Measurements from ENCODE around the gene PRR13.
"Not testable (repeated sequence)": the region's sequence is repeated elsewhere in the genome, so short reads cannot be mapped to it uniquely, and the experiment has no call there.

Gene PRR13, protein sequence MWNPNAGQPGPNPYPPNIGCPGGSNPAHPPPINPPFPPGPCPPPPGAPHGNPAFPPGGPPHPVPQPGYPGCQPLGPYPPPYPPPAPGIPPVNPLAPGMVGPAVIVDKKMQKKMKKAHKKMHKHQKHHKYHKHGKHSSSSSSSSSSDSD

DNA sequence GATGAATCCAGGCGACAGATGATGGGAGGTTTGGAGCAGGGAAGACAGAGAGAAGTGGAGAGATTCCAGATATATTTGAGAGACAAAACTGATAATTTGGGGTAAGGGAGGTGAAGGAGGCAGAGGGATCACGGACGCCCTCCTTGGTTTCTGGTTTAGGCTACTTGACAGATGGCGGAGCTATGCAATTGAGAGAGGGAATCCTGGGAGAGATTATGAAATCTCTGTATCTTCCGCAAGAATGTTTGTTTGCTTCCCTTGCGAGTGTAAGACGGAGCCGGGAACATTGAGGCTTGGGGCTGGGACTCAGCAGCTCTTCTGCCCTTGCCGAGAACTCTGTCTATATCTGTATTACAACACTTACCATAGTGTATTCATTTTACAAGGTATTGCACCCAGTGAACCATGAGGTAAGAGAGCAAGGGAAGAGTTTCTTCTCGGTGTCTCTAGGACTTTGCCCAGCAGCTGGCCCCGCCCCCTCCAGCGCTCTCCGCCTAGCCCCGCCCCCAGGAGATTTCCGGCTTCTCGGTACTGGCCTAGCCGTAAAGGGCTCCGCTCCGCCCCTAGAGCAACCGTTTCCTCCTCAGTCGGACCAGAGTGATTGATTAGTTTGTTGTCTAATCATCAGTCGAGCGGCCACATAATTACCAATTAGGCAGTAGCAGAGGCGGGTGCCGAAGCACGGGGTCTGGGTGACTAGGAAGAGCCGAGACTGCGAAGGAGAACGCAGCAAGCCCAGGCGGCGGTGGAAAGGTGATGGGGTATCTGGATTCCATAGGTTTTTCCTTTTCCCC, at the start of gene PRR13:
TSS of gene PRR13 (plus strand) at position 695 of the 794 bp plus-strand sequence. CDS start 981 bp downstream, outside the sequence.
- peak; percentile 99 for DNase-seq (ENCODE audit: low spot score)

DNA sequence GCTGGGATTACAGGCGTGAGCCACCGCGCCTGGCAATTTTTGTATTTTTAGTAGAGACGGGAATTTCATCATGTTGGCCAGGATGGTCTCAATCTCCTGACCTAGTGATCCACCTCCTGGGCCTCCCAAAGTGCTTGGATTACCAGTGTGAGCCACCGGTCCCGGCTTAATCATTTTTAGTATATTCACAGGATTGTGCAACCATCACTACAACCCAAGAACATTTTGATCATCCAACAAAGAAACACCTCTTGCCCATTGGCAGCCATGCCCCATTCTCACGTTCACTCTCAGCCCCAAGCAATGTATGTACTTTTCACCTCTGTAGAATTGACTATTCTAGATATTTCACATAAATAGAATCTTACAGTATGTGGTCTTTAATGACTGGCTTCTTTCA, 41.6 kb upstream of the PRR13 start:
- no peak for DNase-seq (ENCODE audit: low spot score)

DNA sequence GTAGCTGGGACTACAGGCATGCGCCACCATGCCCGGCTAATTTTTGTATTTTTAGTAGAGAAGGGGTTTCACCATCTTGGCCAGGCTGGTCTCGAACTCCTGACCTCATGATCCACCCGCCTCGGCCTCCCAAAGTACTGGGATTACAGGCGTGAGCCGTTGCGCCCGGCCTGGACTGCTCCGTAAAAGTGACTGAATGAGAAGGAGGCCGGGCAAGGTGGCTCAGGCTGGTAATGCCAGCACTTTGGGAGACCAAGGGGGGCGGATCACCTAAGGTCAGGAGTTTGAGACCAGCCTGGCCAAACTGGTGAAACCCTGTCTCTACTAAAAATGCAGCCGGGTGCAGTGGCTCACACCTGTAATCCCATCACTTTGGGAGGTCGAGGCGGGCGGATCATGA, 39.2 kb upstream of the PRR13 start:
- not testable (repeated sequence) for DNase-seq (ENCODE audit: low spot score)

DNA sequence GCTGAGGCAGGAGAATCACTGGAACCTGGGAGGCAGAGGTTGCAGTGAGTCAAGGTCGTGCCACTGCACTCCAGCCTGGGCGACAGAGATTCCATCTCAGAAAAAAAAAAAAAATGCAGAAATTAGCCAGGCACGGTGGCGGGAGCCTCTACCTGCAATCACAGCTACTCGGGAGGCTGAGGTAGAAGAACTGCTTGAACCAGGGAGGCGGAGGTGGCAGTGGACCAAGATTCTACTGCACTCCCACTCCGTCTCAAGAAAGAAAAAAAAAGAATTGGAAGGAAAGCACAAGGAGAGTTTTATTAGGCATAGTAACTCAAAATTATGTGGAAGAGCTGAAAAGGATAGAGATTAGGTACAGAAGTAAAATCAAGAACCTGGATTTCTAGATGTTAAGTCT, 38.7 kb upstream of the PRR13 start:
- no peak for DNase-seq (ENCODE audit: low spot score)

DNA sequence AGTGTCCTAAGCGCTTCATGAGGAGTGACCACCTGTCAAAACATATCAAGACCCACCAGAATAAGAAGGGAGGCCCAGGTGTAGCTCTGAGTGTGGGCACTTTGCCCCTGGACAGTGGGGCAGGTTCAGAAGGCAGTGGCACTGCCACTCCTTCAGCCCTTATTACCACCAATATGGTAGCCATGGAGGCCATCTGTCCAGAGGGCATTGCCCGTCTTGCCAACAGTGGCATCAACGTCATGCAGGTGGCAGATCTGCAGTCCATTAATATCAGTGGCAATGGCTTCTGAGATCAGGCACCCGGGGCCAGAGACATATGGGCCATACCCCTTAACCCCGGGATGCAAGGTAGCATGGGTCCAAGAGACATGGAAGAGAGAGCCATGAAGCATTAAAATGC, 30.6 kb upstream of the PRR13 start:
- DNase-seq (ENCODE audit: low spot score) = no peak

DNA sequence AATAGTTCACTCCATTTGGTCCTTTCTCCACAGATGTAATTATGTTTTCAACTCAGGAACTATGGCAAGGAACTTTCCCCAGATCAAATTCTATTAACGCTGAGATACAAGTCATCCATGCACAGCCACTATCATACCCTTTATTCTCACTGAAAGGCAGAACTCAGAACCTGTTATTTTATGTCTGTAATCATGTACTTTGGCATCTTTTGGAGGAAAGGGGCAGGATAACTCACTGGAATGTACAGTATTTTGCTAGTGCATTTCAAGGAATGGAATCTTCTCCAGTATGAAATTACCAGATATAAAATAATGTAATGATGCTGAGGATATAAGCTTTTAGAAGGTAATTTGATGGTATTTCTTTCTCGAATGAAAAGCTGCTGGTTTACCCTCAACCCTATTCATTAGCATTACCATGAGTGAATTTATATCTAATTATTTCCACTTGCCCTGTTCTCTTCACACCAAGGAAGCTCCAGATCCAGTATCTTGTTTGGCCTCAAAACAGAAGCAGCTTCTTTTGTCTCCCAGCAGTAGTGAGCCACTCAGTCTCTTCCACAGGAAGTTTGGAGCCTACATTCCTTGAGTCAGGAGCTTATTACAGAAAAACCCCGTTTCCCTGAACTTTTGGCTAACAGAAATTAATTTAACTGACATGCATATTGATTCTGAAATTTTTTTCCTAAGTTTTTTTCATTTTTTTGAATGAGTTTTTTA, 27.9 kb upstream of the PRR13 start:
- DNase-seq (ENCODE audit: low spot score) = no peak

DNA sequence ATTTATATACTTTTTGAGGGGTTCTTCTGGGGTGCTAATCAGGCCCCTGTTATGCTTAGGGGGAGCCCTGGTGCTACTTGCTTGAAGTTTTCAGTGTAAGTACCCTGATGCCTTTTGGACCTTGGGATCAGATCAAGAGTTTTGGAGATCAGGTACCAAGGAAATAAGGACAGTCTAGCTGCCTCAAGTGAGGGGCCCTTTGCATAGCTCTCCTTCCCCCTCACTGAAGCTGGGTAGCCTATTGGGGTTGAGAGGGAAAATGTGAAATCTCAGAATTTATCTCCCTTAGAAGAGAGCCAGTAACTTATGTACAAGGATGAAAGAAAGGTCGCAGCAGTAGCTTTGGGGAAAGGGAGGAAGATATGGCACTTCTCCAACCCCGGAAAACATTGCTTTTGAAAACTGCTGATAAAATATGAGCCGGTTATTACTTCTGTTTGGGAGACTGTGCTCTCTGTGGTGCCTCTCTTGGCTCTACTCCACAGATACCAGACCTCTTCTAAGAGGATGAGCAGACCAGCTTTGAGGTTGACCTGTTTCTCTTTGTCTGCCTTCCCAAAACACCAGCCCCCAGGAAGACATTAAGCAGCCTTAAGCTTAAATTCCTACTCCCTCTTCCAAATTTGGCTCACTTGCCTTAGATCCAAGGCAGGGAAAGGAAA, 26.6 kb upstream of the PRR13 start:
- DNase-seq (ENCODE audit: low spot score) = no peak

DNA sequence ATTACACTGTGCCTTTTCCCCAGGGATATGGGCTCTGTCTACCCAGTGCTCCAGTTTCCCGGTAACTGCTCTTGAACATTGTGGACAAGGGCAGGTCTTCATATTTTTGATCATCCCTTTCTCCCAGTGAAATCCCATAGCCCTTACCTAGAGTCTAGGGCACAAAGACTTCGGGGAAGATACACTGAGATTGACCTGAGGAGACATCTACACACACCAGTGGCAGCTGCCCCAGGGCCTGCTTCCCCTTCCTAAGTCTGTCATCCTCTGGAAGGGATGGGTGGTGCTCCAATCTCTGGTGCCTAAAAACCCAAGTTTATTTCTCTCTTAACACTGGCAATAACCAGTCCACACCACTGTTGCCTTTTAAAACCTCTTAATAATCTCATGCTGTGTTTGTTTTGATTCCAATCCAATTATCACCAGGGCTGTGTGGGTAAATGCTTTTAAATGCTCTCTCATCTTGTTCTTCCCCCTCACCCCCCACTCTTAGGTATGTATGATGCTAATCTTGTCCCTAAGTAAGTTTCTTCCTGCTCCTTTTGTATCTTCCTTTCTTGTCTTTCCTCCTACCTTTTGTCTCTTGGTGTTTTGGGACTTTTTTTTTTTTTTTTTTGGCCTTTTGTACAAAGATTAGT, 25.7 kb upstream of the PRR13 start:
- DNase-seq (ENCODE audit: low spot score) = not testable (repeated sequence)

DNA sequence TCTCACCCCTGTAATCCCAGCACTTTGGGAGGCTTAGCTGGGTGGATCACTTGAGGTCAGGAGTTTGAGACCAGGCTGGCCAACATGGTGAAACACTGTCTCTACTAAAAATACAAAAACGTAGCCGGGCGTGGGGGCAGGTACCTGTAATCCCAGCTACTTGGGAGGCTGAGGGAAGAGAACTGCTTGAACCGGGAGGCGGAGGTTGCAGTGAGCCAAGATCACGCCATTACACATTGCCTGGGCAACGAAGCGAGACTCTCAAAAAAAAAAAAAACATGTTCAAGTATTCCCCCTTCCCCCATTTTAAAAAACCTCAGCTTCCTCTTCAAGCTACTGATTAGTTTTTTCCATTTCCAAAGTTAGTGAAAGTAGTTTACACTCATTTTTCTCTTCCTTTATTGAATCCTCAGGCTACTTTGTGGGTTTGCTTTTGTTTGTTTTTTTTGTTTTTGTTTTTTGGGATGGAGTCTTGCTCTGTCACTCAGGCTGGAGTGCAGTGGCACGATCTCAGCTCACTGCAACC, 24.2 kb upstream of the PRR13 start:
- DNase-seq (ENCODE audit: low spot score) = not testable (repeated sequence)

DNA sequence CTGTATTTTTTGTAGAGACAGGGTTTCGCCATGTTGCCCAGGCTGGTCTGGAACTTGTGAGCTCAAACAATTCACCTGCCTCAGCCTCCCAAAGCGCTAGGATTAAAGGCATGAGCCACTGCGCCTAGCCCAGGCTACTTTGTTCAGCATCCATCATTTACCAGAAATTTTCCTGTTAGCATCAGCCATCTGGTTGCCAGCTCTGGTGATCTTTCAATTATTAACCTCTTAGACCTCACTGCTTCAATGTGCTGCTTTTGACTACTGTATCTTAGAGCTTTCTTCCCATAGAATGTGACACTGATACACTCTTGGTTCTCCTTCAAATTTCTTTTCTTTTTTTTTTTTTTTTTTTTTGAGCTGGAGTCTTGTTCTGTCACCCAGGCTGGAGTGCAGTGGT, 23.3 kb upstream of the PRR13 start:
- no peak for DNase-seq (ENCODE audit: low spot score)

DNA sequence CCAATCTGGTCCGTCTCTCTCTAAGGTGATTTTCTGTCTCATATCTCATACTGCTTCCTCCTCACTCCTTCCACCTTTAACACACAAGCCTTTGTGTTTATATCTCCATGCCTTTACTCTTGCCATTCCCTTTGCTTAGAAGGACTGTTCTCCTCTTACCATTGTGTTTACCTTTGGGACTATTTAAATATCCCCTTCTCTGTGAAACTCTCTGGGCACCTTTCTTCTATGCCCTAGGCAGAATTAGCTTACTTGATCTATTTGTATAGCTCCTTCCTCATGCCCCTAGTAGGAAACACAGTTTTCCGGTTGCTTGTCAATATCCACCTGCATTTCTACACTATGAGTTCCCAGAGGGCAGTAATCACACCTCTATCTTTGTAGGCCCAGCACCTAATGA, 21.8 kb upstream of the PRR13 start:
- DNase-seq (ENCODE audit: low spot score) = no peak

DNA sequence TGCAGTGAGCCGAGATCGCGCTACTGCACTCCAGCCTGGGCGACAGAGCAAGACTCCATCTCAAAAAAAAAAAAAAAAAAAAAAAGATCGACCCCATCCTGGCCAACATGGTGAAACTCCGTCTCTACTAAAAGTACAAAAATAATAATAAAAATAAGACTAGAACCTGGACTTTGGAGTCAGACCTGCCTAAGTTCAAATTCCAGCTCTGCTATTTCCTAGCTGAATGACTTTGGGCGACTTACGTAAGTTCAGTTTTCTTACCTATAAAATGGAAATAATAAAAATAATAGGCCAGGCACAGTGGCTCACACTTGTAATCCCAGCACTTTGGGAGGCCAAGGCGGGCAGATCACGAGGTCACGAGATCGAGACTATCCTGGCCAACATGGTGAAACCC, 19.3 kb upstream of the PRR13 start:
- not testable (repeated sequence) for DNase-seq (ENCODE audit: low spot score)

DNA sequence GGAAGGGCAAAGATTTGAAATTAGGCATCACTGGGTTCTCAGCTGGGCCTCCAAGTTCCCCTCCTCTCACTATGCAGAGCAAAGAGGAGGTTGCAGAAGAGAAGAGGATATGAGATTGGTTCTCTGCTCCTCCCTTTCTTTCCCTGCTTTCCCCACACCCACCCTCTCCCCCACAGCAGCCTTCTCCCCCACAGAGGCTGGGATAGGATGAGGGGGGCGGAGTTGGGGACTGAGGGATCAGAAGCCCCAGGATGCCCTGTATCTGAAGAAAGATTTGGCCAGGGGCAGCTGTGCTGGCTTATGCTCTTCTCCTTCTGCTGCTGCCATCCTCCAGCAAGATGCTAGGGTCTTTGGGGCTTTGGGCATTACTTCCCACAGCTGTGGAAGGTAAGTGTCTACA, 17.9 kb upstream of the PRR13 start, which contains the start of gene AMHR2:
TSS of gene AMHR2 (plus strand) at position 259 of the 400 bp plus-strand sequence. CDS start at position 339, 80 bp downstream.
- DNase-seq (ENCODE audit: low spot score) = no peak

DNA sequence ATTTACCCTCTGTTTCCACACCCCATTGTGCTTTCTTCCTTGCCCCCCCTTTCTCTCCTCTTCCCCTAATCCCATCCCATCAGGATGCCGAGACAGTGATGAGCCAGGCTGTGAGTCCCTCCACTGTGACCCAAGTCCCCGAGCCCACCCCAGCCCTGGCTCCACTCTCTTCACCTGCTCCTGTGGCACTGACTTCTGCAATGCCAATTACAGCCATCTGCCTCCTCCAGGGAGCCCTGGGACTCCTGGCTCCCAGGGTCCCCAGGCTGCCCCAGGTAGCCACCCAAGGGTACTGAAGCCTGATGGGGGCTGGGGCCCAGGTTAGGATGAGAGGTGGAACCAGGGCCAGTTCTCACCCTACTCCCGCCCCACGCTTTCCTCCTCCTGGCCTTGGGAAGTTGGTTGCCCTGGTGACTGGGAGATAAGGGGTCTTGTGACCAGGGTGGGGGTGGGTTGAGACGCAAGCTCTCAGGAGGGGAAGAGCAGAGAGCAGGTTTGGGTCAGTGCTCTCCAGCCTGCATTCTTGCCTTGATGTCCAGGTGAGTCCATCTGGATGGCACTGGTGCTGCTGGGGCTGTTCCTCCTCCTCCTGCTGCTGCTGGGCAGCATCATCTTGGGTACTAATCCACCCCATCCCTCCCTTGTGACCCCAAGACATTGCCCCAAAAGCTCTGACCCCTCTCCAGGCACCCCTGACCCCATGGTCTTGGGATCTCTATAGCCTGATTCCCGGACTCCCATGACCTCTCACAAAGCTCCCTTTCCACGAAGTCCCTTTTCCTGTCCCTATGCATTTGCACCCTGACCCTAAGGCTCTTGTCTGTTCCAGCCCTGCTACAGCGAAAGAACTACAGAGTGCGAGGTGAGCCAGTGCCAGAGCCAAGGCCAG, 16.7 kb upstream of the PRR13 start:
- no peak for DNase-seq (ENCODE audit: low spot score)

DNA sequence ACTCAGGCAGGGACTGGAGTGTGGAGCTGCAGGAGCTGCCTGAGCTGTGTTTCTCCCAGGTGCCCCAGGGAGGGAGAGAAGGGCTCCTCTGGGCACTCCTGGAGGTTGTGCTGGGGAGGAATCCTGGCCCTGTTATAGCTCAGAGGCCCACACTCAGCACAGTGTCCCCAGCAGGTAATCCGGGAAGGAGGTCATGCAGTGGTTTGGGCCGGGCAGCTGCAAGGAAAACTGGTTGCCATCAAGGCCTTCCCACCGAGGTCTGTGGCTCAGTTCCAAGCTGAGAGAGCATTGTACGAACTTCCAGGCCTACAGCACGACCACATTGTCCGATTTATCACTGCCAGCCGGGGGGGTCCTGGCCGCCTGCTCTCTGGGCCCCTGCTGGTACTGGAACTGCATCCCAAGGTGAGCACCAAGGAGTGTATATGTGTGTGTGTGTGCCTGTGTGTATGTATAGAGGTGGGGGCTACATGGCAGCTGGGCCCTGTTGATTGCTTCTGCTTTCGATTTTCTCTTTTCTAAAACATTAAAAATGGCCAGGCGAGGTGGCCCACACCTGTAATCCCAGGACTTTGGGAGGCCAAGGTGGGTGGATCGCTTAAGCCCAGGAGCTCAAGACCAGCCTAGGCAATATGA, 15.9 kb upstream of the PRR13 start:
- no peak for DNase-seq (ENCODE audit: low spot score)

DNA sequence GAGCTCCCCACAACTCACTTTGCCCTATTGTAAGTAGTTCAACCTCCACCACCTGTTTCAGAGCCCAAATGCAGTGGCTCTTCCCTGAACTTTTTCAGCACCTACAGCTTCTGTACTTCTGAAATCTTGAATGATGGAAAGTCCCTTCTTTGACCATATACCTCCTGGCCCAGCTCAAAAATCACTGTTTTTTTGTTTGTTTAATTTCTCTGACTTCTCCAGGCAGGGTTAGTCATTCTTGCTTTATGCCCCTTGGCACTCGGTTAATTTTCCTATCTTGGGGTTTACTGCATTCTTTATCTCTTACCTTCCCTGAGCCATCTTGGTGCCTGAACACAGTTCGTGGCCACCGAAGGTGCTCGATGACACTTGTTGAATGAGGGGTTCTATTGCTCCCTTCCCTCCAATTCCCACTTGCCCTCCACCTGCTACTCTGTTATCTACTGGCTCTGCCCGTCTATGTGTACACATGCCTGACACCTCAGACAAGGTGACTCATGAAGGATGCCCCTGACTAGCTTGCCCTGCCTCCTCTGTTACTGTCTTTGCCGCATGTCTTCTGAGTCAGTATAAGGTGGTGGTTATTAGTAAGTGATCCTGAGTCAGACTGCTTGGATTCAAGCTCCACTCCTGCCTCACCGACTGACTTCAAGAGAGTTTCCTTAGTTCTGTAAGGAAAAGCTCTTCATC, 13.5 kb upstream of the PRR13 start:
- DNase-seq (ENCODE audit: low spot score) = no peak

DNA sequence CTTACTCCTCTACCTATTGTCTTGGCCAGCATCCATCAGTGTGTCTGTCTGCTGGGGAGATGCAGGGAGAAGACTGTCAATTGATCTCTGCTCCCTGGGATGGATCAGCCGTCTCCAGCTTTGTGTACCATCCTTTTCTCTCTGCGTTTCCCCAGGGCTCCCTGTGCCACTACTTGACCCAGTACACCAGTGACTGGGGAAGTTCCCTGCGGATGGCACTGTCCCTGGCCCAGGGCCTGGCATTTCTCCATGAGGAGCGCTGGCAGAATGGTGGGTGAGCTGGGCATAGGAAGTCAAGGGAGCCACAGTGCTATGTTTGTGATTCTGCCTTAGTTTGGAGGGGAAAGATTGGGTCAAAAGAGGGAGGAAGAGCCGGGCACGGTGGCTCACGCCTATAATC, 12.8 kb upstream of the PRR13 start:
- no peak for DNase-seq (ENCODE audit: low spot score)

DNA sequence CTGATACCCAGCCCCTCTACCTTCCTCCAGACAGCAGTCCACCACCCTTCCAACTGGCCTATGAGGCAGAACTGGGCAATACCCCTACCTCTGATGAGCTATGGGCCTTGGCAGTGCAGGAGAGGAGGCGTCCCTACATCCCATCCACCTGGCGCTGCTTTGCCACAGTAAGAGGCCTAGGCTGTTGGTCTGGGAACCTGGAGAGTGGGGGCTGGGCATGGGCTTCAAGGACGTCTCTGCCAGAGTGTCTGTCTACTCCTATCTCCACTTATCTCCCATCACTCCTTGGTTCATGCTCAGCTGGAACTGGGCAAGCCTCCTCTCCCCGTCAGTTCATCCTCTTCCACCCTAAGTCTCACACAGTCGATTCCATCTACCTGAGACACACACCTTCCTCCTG, 11.4 kb upstream of the PRR13 start:
- no peak for DNase-seq (ENCODE audit: low spot score)

DNA sequence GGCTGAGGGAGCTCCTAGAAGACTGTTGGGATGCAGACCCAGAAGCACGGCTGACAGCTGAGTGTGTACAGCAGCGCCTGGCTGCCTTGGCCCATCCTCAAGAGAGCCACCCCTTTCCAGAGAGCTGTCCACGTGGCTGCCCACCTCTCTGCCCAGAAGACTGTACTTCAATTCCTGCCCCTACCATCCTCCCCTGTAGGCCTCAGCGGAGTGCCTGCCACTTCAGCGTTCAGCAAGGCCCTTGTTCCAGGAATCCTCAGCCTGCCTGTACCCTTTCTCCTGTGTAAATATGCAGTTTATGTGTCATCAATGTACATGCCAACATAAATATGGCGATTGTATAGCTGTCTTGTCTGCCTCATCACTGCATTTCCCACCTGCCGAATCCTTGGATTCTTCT, 10.3 kb upstream of the PRR13 start:
- no peak for DNase-seq (ENCODE audit: low spot score)

DNA sequence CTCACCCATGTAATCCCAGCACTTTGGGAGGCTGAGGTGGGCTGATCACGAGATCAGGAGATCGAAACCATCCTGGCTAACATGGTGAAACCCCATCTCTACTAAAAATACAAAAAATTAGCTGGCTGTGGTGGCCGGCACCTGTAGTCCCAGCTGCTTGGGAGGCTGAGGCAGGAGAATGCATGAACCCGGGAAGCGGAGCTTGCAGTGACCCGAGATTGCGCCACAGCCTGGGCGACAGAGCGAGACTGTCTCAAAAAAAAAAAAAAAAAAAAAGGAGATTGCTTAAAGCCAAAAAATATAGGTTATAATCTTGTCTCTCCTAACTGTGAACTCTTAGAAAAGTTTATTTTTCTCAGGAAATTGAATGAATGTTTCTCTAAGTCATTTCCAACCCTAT, 6.2 kb upstream of the PRR13 start:
- not testable (repeated sequence) for DNase-seq (ENCODE audit: low spot score)

Measured in hematopoietic multipotent progenitor cell treated with erythropoietin and hydrocortisone succinate and interleukin-3 and kit ligand, for 15 days (in vitro differentiated cells).